Activated CD4-positive, alpha-beta T cell treated with anti-CD3 and anti-CD28 coated beads for 36 hours (primary cell): Measurements from ENCODE around the gene KIF21B. TPM values are rescaled to one million over a fixed set of nuclear protein-coding genes. Genes with fewer than 3 reads are reported as not detected.

Experiments
- total RNA-seq, 2 experiments: library from RNA; stranded (reverse); gene quantifications; one replicate each; pipeline ENCODE4 v1.2.3, GENCODE V29; 2021

Gene KIF21B
- total RNA-seq, 2 experiments from 2014 or later = 62.8 to 67.1 TPM

Other genes with a start within 250 kb of the KIF21B start
- not detected for gene GPR25, start 150.7 kb downstream of the KIF21B start, total RNA-seq
- not detected for gene INAVA, start 128.8 kb downstream of the KIF21B start, total RNA-seq
- not detected for gene CACNA1S, start 88.7 kb upstream of the KIF21B start, total RNA-seq
- gene ASCL5, start 103.5 kb upstream of the KIF21B start, total RNA-seq = under 1 TPM in 1 of 2 experiments, not detected in 1; 0.09 TPM
- gene TMEM9, start 130.8 kb upstream of the KIF21B start, total RNA-seq = 10 to 100 TPM; 15.7 to 27.2 TPM
- not detected for gene IGFN1, start 167.1 kb upstream of the KIF21B start, total RNA-seq